ENCODE results near the gene MGAT4D.
"Not testable (repeated sequence)": the region's sequence is repeated elsewhere in the genome, so short reads cannot be mapped to it uniquely, and the experiment has no call there.

The MGAT4D gene

GRCh38 chr4:140439644-140440142, 58.4 kb downstream of the MGAT4D start:
- no peak for DNase-seq (ENCODE audit: low spot score)

DNA sequence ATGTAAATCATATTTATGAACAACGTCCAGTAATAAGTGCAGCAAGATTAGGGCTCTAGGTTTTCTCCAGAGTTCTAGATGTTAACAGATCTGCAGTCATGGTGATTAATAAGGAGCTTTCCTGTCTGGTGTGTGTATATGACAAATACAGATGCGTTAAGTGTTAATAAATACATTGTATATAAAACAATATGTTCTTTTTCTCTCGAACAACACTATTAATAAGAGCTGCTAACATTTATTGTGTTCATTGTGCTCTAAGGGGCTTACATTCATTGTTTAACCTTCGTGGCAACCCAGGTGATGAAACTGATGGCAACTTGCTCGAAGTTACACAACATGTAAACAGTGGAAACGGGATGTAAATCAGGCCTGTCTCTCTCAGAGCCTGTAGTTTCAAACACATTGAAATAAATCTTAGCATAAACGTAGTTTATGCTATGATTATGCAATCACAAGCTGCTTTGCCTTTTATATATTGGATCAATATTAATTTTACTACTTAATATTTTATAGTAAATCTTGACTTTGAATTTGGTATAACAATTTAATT, 70.1 kb downstream of the MGAT4D start:
- DNase-seq (ENCODE audit: low spot score), result no peak

DNA sequence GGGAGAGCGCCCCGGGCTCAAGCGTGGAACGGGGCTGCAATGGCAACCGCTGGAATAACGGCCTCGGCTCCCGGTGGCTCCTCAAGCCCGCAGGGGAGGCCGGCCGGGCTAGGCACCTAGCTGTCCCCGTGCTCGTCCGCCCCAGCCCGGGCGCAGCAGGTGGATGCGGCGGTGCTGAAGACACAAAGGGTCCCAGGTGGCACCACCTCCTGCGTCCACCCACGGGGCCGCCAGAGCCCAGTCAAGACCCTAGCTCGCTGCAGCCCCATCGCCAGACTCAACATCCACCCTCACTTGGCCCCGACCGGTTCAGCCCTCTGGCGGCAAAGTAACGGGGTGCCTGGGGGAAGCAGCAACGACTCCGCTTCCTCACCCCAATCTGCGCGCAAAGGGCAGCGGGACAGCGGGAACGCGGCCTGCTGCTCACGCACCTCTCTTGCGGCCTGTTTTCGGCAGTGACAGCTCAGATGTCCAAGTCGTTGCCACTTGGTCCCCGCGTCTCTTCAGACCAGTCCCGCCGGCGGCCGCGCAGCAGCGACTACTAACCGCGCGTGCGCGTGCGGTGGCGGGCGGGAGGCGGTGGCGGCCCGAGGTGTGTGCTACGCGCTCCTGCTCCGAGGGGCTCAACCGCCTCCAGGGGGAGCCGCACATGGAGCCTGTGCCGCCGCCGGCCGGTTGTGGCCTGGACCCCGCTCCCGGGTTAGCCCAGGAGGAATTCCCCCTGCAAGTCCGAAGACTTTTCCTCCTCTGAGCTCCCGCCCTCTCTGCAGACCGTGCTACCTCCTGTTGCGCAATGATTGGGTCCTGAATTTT, 70.8 kb downstream of the MGAT4D start, which contains the start of gene CLGN:
Gene CLGN (minus strand): TSS at position 543 of the 813 bp plus-strand sequence. CDS start 14,570 bp downstream, outside the sequence.
- peak; percentile 37 for DNase-seq (ENCODE audit: low spot score)

DNA sequence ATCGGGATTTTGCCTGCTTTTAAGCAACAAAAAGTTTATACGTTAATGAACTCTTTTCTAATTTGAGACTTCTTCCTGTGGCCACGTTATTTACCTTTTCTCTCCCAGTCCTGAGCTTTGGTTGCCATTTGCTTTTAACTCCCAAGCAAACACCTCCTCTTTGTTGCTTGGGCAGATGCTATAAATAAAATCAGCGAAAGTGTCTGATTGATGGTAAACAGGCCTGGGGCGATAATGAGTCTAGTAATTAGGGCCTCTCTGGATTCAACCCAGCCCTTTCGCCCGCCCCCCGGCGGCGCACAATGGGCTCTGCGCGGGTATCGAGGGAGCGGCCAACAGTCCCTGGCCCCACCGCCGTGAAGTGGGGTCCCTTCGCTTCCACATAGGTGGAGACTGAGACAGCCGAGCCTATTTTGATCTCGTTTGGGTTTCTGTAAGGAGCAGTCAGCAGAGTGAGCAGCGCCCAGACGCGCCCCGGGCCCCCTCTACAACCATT, 71.4 kb downstream of the MGAT4D start:
- DNase-seq (ENCODE audit: low spot score), result no peak

DNA sequence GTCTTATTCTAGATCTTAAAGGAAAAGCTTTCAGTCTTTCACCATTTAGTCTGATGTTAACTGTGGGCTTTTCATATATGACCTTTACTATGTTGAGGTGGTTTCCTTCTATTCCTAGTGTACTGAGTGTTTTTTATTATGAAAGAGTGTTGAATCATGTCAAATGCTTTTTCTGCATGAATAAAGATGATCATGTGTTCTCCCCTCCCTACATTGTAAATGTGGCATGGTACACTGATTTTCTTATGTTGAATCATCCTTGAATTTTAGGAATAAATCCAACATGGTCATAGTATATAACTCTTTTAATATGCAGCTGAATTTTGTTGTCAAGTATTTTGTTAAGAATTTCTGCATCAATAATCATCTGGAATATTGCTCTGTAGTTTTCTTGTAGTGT, 75.0 kb downstream of the MGAT4D start:
- DNase-seq (ENCODE audit: low spot score), result no peak

DNA sequence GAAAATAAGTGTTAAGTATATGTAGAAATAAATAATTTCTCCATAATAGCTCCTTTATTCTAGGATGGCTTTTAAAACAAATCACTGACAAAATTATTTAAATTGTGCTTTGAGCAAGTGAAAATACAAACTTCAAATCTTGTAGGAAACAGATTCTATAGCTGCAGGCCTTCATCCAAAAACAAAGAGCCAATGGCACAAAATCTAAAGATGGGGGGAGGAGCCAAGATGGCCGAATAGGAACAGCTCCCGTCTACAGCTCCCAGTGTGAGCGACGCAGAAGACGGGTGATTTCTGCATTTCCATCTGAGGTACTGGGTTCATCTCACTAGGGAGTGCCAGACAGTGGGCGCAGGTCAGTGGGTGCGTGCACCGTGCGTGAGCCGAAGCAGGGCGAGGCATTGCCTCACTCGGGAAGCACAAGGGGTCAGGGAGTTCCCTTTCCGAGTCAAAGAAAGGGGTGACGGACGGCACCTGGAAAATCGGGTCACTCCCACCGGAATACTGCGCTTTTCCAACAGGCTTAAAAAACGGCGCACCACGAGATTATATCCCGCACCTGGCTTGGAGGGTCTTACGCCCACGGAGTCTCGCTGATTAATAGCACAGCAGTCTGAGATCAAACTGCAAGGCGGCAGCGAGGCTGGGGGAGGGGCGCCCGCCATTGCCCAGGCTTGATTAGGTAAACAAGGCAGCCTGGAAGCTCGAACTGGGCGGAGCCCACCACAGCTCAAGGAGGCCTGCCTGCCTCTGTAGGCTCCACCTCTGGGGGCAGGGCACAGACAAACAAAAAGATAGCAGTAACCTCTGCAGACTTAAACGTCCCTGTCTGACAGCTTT, 84.7 kb downstream of the MGAT4D start:
- DNase-seq (ENCODE audit: low spot score), result not testable (repeated sequence)

- no peak for DNase-seq (ENCODE audit: low spot score)
Observed at GRCh38 chr4:140408974-140409373, 89.1 kb downstream of the MGAT4D start.

- no peak for DNase-seq (ENCODE audit: low spot score)
Observed at GRCh38 chr4:140406292-140406691, 91.8 kb downstream of the MGAT4D start.

DNA sequence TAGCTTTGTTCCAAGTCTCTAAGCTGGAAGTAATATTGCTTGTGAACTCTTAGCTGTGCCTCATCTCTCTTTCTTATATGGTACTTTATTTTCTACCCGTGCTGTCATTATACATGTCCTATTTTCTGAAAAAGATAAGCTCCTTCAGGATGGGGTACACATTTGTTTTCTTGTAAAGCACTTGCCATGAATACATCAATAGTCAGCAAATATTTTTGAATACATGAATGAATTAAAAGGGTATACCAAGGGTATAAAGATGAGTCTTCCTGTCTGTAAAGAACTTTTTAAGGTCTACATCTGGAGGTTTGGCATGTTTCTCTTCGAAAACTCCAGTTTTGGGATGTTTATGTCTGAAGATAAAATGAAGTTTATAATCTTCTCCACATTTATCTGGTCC, 98.0 kb downstream of the MGAT4D start:
- no peak for DNase-seq (ENCODE audit: low spot score)

DNA sequence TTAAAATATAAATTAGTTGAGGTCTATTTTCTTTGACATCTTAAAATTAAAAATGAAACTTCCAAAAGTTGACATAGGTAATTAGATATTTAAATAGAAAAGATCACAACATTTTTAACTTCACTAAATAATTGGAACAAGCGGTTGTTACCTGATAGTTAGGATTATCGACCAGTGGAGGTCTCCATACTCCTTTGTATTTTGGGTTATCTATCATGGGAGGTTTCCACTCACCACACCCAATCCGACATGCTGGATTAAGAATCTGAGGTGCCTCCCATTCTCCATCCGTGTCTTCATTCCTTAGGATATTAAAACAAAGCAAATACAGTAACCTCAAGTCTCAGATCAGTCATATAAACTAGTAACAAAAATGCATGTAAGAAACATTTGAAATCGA, 102.4 kb downstream of the MGAT4D start:
- DNase-seq (ENCODE audit: low spot score), result no peak
